Measurements from ENCODE around the gene DNAL1.

Gene DNAL1

DNA sequence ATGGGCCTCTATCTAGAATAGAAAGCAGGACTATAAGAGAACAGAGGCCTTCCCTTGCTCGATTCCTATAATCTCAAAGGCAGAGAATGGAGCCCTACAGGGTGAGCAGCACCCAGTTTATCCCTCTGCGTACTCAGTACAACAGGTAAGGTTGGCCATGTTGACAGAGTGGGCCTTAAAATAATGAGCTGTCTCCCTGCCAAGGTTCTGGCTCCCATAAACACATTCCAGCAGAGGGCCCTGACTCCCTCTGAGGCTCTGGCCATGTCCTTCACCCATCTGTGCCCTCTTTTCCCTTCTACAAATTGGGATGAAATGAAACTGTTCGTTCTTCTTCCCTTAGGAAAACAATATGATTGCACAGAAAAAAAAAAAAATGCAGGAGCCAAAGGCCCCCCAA is 86.3 kb downstream of the DNAL1 start:
- Histone ChIP-seq H3K4me2 (ENCODE audit: low read length) (no peak overlapping the region), H4K20me1 (ENCODE audit: insufficient read depth, low read length) (no peaks in the 10 kb centered on the region), H2AFZ (ENCODE audit: low read length) (no peak overlapping the region), H3K36me3 (ENCODE audit: insufficient read depth, low read length) (peaks cover 87% of the 10 kb centered on the region), H3K27ac (ENCODE audit: low read depth, low read length, poor library complexity, severe bottlenecking) (no peak overlapping the region), H3K9me3 (ENCODE audit: low read length) (no peaks in the 10 kb centered on the region), H3K4me1 (ENCODE audit: insufficient read depth, low read length, severe bottlenecking) (no peaks in the 10 kb centered on the region), H3K9ac (ENCODE audit: low read length) (no peak overlapping the region), H3K9me2 (ENCODE audit: low read depth, low read length) (no peaks in the 10 kb centered on the region), H3F3A (ENCODE audit: insufficient read depth, low read length) (no peaks in the 10 kb centered on the region), H3K79me2 (ENCODE audit: insufficient read depth, low read length) (no peaks in the 10 kb centered on the region), H3K27me3 (ENCODE audit: insufficient read depth, low read length) (no peaks in the 10 kb centered on the region), H3K4me3 (ENCODE audit: low read depth, low read length, poor library complexity, severe bottlenecking) (no peak overlapping the region)
- TF ChIP-seq, protein P1, sequence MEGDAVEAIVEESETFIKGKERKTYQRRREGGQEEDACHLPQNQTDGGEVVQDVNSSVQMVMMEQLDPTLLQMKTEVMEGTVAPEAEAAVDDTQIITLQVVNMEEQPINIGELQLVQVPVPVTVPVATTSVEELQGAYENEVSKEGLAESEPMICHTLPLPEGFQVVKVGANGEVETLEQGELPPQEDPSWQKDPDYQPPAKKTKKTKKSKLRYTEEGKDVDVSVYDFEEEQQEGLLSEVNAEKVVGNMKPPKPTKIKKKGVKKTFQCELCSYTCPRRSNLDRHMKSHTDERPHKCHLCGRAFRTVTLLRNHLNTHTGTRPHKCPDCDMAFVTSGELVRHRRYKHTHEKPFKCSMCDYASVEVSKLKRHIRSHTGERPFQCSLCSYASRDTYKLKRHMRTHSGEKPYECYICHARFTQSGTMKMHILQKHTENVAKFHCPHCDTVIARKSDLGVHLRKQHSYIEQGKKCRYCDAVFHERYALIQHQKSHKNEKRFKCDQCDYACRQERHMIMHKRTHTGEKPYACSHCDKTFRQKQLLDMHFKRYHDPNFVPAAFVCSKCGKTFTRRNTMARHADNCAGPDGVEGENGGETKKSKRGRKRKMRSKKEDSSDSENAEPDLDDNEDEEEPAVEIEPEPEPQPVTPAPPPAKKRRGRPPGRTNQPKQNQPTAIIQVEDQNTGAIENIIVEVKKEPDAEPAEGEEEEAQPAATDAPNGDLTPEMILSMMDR (IDR thresholded peaks at IDR 0.05; ENCODE audit: low read length), result no peak
- no peak for TF ChIP-seq EZH2 (IDR thresholded peaks at IDR 0.05; ENCODE audit: borderline replicate concordance, low read length)

DNA sequence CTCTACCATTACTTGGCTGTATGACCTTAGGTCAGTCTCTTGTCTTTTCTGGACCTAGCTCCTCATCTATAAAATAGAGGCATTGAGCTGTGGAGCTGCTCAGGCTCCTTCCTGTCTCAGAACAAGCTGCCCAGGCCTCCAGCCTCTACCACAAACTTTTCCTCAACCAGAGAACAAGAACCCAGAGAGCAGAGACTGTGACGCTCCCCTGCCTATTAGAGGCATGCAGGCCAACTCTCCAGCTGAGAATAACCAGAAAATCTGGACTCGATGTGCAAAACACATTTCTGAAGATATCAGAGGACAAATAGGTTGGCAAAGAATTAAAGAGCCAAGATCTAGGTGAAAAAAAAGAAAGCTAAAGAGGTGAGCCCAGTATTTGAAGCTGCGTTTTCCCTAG is 87.2 kb downstream of the DNAL1 start:
- no peaks in the 10 kb centered on the region for H3K79me2 ChIP-seq (ENCODE audit: insufficient read depth, low read length)

DNA sequence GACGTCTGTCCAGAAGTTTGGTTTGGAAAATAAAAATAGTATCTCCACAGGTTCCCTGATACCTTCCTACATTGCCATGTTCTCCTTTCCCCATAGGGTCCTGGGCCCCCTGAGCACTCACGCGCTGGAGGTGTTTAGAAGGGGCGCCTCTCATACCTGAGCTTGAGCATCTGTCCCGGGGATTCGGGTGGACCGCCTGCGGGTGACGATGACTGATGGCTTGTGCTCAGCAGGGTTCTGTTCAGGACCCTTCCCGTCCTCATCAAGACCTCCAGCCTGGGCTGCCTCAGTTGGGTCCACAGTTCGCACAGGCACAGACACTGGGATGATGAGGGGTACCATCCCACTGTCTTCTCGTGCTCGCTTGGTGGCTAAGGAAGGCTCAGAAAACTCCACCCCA is 92.1 kb downstream of the DNAL1 start:
- H3K9me3 ChIP-seq (ENCODE audit: low read length), result no peaks in the 10 kb centered on the region
- no peak for TF ChIP-seq EZH2 (IDR thresholded peaks at IDR 0.05; ENCODE audit: borderline replicate concordance, low read length)
- TF ChIP-seq, protein P1 (IDR thresholded peaks at IDR 0.05; ENCODE audit: low read length), result no peak
- H3K27ac ChIP-seq (ENCODE audit: low read depth, low read length, poor library complexity, severe bottlenecking), result no peak overlapping the region
- H3K79me2 ChIP-seq (ENCODE audit: insufficient read depth, low read length), result peaks cover 21% of the 10 kb centered on the region
- H3K4me1 ChIP-seq (ENCODE audit: insufficient read depth, low read length, severe bottlenecking), result peaks cover 7% of the 10 kb centered on the region
- no peak overlapping the region for H2AFZ ChIP-seq (ENCODE audit: low read length)
- H3K4me3 ChIP-seq (ENCODE audit: low read depth, low read length, poor library complexity, severe bottlenecking), result no peak overlapping the region
- peaks cover 71% of the 10 kb centered on the region for H3K36me3 ChIP-seq (ENCODE audit: insufficient read depth, low read length)
- H3F3A ChIP-seq (ENCODE audit: insufficient read depth, low read length), result no peaks in the 10 kb centered on the region
- no peak overlapping the region for H3K4me2 ChIP-seq (ENCODE audit: low read length)
- no peaks in the 10 kb centered on the region for H3K9me2 ChIP-seq (ENCODE audit: low read depth, low read length)
- no peaks in the 10 kb centered on the region for H4K20me1 ChIP-seq (ENCODE audit: insufficient read depth, low read length)
- no peaks in the 10 kb centered on the region for H3K27me3 ChIP-seq (ENCODE audit: insufficient read depth, low read length)
- H3K9ac ChIP-seq (ENCODE audit: low read length), result no peak overlapping the region

More for the DNA sequence above, 87.2 kb downstream of the DNAL1 start:
- H3F3A ChIP-seq (ENCODE audit: insufficient read depth, low read length), result no peaks in the 10 kb centered on the region
- no peaks in the 10 kb centered on the region for H4K20me1 ChIP-seq (ENCODE audit: insufficient read depth, low read length)
- no peak overlapping the region for H3K4me2 ChIP-seq (ENCODE audit: low read length)
- no peak overlapping the region for H2AFZ ChIP-seq (ENCODE audit: low read length)
- TF ChIP-seq, protein P1 (IDR thresholded peaks at IDR 0.05; ENCODE audit: low read length), result no peak
- no peak for TF ChIP-seq EZH2 (IDR thresholded peaks at IDR 0.05; ENCODE audit: borderline replicate concordance, low read length)
- no peak overlapping the region for H3K9ac ChIP-seq (ENCODE audit: low read length)
- no peaks in the 10 kb centered on the region for H3K9me2 ChIP-seq (ENCODE audit: low read depth, low read length)
- H3K4me1 ChIP-seq (ENCODE audit: insufficient read depth, low read length, severe bottlenecking), result no peaks in the 10 kb centered on the region
- no peaks in the 10 kb centered on the region for H3K27me3 ChIP-seq (ENCODE audit: insufficient read depth, low read length)
- no peak overlapping the region for H3K27ac ChIP-seq (ENCODE audit: low read depth, low read length, poor library complexity, severe bottlenecking)
- H3K4me3 ChIP-seq (ENCODE audit: low read depth, low read length, poor library complexity, severe bottlenecking), result no peak overlapping the region
- H3K36me3 ChIP-seq (ENCODE audit: insufficient read depth, low read length), result peaks cover 85% of the 10 kb centered on the region
- no peaks in the 10 kb centered on the region for H3K9me3 ChIP-seq (ENCODE audit: low read length)
